ENCODE data around the gene NSG2.

NSG2 gene

DNA sequence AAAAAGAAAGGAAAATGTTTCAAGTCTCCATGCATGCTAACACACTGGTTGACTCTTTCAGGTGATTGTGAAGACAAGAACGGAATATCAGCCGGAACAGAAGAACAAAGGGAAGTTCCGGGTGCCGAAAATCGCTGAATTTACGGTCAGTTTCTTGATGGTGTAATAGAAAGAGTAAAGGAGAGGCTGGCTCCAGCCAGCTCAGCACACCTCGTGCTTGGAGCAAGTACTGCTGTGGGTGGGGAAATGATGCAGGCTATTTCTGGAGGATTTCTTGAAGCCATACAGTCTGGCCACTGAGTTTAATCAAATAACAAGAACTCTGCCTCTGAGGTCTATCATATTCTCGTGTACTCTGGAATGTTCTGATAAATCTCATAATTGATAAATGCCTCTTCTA, 18.7 kb downstream of the NSG2 start:
- Histone ChIP-seq H3K36me3 (no peaks in the 10 kb centered on the region), H3K4me1 (ENCODE audit: control insufficient read depth in 1 of 2, insufficient read depth in 1 of 2, low read depth in 1 of 2, low read length in 1 of 2) (no peaks in the 10 kb centered on the region), H3K9me3 (no peaks in the 10 kb centered on the region), H3K27me3 (peaks cover 44% of the 10 kb centered on the region), H3K4me3 (ENCODE audit: low read depth in 1 of 2, low read length in 1 of 2) (no peak overlapping the region), H3K27ac (no peak overlapping the region)
- no peak for TF ChIP-seq CTCF (IDR thresholded peaks at IDR 0.05)

DNA sequence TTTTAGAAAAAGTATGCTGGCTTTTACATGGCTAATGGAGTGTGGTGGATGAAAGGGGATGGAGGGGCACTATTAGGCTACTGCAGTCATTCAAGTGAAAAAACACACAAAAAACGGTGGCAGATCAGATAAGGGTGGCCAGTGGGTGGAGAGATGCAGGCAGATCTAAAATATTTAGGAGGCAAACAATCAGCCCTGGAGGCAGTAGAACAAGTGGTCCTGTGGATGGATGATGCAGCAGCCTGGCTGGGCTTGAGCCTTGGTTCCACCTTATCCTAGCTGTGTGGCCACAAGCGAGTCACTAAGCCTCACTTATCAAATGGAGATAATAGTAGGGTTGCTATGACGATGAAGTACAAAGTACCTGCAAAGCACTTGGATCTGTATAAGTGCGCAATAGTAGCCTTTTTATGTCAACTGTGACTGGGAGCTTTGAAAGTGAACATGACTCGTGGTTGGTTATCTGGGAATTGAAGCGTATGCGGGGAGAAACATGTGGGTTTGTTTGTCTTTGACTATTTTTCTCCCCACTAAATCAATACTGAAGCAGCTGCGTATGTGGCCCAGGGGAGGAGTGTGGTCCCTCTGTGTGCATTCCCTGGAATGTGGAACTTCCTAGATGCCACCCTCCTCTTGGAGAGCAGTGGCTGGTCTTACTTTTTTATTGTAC, 20.2 kb downstream of the NSG2 start:
- TF ChIP-seq CTCF (IDR thresholded peaks at IDR 0.05): no peak
- Histone ChIP-seq H3K36me3 (no peaks in the 10 kb centered on the region), H3K9me3 (no peaks in the 10 kb centered on the region)

GRCh38 chr5:174067499-174067898, 22.0 kb downstream of the NSG2 start:
- no peak overlapping the region for H3K27ac ChIP-seq
- no peaks in the 10 kb centered on the region for H3K9me3 ChIP-seq
- H3K36me3 ChIP-seq: no peaks in the 10 kb centered on the region
- TF ChIP-seq CTCF (IDR thresholded peaks at IDR 0.05): no peak
- peaks cover 39% of the 10 kb centered on the region for H3K27me3 ChIP-seq
- H3K4me1 ChIP-seq (ENCODE audit: control insufficient read depth in 1 of 2, insufficient read depth in 1 of 2, low read depth in 1 of 2, low read length in 1 of 2): no peaks in the 10 kb centered on the region
- H3K4me3 ChIP-seq (ENCODE audit: low read depth in 1 of 2, low read length in 1 of 2): no peak overlapping the region

More for the DNA sequence above, 20.2 kb downstream of the NSG2 start:
- H3K4me3 ChIP-seq (ENCODE audit: low read depth in 1 of 2, low read length in 1 of 2): no peak overlapping the region
- H3K27me3 ChIP-seq: peaks cover 44% of the 10 kb centered on the region
- no peak overlapping the region for H3K27ac ChIP-seq
- H3K4me1 ChIP-seq (ENCODE audit: control insufficient read depth in 1 of 2, insufficient read depth in 1 of 2, low read depth in 1 of 2, low read length in 1 of 2): no peaks in the 10 kb centered on the region

GRCh38 chr5:174071484-174071883, 26.0 kb downstream of the NSG2 start:
- Histone ChIP-seq H3K4me3 (ENCODE audit: low read depth in 1 of 2, low read length in 1 of 2) (no peak overlapping the region), H3K4me1 (ENCODE audit: control insufficient read depth in 1 of 2, insufficient read depth in 1 of 2, low read depth in 1 of 2, low read length in 1 of 2) (no peaks in the 10 kb centered on the region), H3K27me3 (peaks cover 6% of the 10 kb centered on the region), H3K9me3 (no peaks in the 10 kb centered on the region), H3K27ac (no peak overlapping the region), H3K36me3 (no peaks in the 10 kb centered on the region)
- no peak for TF ChIP-seq CTCF (IDR thresholded peaks at IDR 0.05)

GRCh38 chr5:174073122-174073660, 27.7 kb downstream of the NSG2 start:
- peaks cover 8% of the 10 kb centered on the region for H3K27me3 ChIP-seq
- no peaks in the 10 kb centered on the region for H3K9me3 ChIP-seq
- H3K4me3 ChIP-seq (ENCODE audit: low read depth in 1 of 2, low read length in 1 of 2): no peak overlapping the region
- H3K4me1 ChIP-seq (ENCODE audit: control insufficient read depth in 1 of 2, insufficient read depth in 1 of 2, low read depth in 1 of 2, low read length in 1 of 2): no peaks in the 10 kb centered on the region
- H3K36me3 ChIP-seq: no peaks in the 10 kb centered on the region
- no peak for TF ChIP-seq CTCF (IDR thresholded peaks at IDR 0.05)
- no peak overlapping the region for H3K27ac ChIP-seq
